ENCODE measurements around the gene RYR1.
"Not testable (repeated sequence)": the region's sequence is repeated elsewhere in the genome, so short reads cannot be mapped to it uniquely, and the experiment has no call there.

RYR1 gene

GRCh38 chr19:38464421-38465082 lies 31.1 kb downstream of the RYR1 start:
- no peak for DNase-seq

GRCh38 chr19:38466050-38466449 lies 32.6 kb downstream of the RYR1 start:
- DNase-seq: no peak

GRCh38 chr19:38467541-38468525 lies 34.3 kb downstream of the RYR1 start:
- DNase-seq: no peak

GRCh38 chr19:38469151-38469550 lies 35.7 kb downstream of the RYR1 start:
- DNase-seq: no peak

- no peak for DNase-seq
These were observed 37.4 kb downstream of the RYR1 start for GRCh38 chr19:38470788-38471480.

GRCh38 chr19:38472725-38473124 lies 39.2 kb downstream of the RYR1 start:
- DNase-seq: not testable (repeated sequence)

GRCh38 chr19:38473201-38473600 lies 39.7 kb downstream of the RYR1 start:
- no peak for DNase-seq

- no peak for DNase-seq
These were observed 41.7 kb downstream of the RYR1 start for GRCh38 chr19:38475176-38475575.

GRCh38 chr19:38478273-38478971 lies 44.9 kb downstream of the RYR1 start:
- no peak for DNase-seq

GRCh38 chr19:38482496-38482895 lies 49.0 kb downstream of the RYR1 start:
- no peak for DNase-seq

- no peak for DNase-seq
These were observed 49.6 kb downstream of the RYR1 start for GRCh38 chr19:38483016-38483630.

- DNase-seq: no peak
These were observed 51.3 kb downstream of the RYR1 start for GRCh38 chr19:38484747-38485146.

- DNase-seq: no peak
These were observed 52.2 kb downstream of the RYR1 start for GRCh38 chr19:38485541-38486285.

- DNase-seq: no peak
These were observed 53.3 kb downstream of the RYR1 start for GRCh38 chr19:38486731-38487336.

GRCh38 chr19:38488096-38488495 lies 54.6 kb downstream of the RYR1 start:
- no peak for DNase-seq

GRCh38 chr19:38488776-38489481 lies 55.4 kb downstream of the RYR1 start:
- DNase-seq: no peak

- no peak for DNase-seq
These were observed 57.4 kb downstream of the RYR1 start for GRCh38 chr19:38490861-38491260.

- DNase-seq: no peak
These were observed 58.8 kb downstream of the RYR1 start for GRCh38 chr19:38492181-38492813.

- DNase-seq: no peak
These were observed 60.9 kb downstream of the RYR1 start for GRCh38 chr19:38494379-38494778.

- DNase-seq: not testable (repeated sequence)
These were observed 61.9 kb downstream of the RYR1 start for GRCh38 chr19:38495375-38495774.
